ENCODE data around the gene CHGA.

Gene CHGA

GRCh38 chr14:92982956-92983355 lies 60.0 kb downstream of the CHGA start:
- DNase-seq (ENCODE audit: low spot score) = no peak

- DNase-seq (ENCODE audit: low spot score) = no peak
Observed at GRCh38 chr14:92984082-92984788, 61.3 kb downstream of the CHGA start.
